ENCODE data around the gene NFIA.

- TF ChIP-seq CTCF (optimal IDR thresholded peaks at IDR 0.05 in 1 of 3, IDR thresholded peaks at IDR 0.05 in 1 of 3, conservative IDR thresholded peaks at IDR 0.05 in 1 of 3; ENCODE audit: extremely low read depth in 1 of 3, insufficient read depth in 2 of 3, low read length in 3 of 3) (no peak), EZH2 (IDR thresholded peaks at IDR 0.05; ENCODE audit: low read length) (no peak)
These were observed 239.8 kb downstream of the NFIA start for GRCh38 chr1:61322008-61322744.
